NCI-H128 (cell line): ENCODE results near the gene ELK1.
"Not testable (repeated sequence)": the region's sequence is repeated elsewhere in the genome, so short reads cannot be mapped to it uniquely, and the experiment has no call there.

ENCODE experiments used
- DNase-seq: peaks from one replicate; lab custom pipeline; 2025; ENCODE audit not compliant: unreplicated experiment; lab: John Stamatoyannopoulos, UW

The ELK1 gene, protein sequence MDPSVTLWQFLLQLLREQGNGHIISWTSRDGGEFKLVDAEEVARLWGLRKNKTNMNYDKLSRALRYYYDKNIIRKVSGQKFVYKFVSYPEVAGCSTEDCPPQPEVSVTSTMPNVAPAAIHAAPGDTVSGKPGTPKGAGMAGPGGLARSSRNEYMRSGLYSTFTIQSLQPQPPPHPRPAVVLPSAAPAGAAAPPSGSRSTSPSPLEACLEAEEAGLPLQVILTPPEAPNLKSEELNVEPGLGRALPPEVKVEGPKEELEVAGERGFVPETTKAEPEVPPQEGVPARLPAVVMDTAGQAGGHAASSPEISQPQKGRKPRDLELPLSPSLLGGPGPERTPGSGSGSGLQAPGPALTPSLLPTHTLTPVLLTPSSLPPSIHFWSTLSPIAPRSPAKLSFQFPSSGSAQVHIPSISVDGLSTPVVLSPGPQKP

DNA sequence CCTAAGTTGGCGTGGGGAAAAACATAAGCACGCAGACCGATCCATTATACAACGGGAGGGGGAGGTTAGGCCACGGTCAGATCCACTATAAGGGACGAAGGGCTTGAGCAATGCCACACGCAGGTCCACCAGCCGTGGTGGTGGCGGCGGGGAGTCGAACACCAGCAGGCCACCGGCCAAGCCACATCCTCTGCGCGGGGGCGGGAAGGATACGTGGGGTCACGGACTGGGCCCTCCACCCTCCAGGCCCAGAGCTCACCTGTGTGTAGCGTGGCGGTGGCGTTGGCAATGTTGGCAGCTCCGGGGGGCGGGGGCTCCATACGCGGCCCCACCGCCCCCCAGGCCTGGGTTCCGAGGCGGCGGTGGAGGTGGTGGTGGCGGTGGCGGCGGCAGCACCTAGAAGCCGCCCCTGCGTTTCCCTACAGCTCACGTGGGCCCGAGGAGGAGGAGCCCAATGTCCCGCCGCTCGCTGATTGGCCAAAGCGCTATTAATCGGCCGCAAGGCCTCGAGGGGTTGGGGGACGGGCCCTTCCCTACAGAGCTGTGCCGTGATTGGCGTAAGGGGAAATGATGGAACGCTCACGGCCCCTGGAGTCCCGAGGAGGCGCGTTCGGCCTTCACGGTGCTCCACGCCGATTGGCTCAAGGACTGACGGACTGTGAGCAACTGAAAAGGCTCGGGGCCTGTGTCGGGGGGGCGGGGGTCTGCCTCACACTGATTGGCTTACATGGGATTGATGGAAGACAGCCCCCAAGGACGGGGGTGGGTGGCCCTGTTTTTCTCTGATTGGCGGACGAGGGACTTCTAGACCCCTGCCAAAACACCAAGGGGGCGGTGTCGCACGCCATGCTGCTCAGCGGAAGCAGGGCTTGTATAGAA lies at the start of gene ELK1:
Gene ELK1, minus strand, starts transcription at position 400 of the 879 bp plus-strand sequence. CDS start 9,122 bp downstream, outside the sequence.
- DNase-seq = peak; percentile 98

DNA sequence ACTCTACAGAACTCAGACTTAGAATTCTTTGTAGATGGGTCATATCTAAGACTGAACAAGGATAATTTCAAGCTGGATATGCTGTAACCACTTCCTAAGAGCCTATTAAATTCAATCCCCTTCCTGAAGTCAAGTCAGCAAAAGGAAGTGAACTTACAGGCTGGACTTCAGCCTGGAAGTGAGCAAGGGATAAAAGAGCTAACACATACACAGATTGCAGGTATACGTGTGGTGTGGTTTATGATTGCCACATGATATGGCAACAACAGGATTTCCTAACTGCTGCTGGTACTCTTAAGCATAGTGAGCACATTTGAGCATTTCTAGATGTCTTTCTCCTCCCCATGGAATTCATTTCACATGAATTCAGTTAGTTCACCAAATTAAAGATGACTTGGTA lies 46.8 kb upstream of the ELK1 start:
- DNase-seq = no peak

DNA sequence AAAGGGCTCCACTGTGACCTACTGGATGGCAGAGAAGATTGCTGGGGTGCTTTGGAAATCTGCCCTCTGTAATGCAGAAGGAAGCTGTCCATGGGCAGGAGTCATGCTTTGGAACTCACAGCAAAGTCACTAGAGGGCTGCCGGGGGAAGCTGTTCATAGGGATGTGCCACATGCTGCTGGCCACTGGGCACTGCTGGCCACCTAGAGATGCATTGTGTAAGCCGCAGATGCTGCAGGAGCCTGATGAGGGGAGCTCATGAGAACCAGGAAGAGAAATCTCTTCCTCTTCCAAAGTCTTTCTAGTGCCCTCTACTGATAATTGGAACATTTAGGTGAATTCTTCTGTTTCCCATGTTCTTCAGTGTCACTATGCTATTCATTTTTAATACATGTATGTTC lies 39.8 kb upstream of the ELK1 start:
- DNase-seq = no peak

DNA sequence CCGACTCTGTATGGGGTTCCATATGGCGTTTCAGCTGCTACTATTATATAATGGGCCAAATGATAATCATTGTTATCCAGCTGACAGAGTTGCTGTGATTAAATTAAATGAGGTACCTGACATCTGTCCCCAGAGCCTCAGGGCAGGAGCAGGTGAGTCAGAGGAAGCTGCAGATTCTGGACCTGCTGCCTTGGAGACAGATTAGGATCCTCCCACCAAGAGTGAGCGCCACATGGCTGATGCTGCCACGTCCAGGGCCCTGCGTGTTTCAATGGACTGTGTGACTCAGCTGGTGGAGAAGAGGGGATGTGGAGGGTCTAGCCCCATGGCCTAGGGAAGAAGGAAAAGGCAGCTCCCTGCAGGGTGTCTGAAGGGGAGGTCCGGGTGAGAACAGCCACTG lies 36.9 kb upstream of the ELK1 start:
- no peak for DNase-seq

DNA sequence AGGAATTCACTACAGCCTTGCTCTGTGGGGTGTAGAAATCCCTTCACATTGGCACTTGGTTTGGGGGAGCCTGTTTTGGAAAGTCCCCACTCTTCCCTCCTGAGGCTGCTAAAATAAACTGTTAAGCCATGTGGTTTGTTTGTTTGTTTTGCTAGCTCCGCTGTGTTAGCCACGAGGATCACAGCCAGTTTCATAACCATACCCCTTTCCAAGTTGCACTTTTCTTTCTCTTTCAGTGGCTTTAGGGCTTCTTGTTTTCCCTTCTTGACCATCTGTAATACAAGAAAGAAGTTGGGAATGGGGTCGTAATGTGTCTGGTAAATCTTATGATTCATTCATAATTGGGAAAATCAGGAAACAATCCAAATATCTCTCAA lies 33.5 kb upstream of the ELK1 start:
- DNase-seq = no peak

DNA sequence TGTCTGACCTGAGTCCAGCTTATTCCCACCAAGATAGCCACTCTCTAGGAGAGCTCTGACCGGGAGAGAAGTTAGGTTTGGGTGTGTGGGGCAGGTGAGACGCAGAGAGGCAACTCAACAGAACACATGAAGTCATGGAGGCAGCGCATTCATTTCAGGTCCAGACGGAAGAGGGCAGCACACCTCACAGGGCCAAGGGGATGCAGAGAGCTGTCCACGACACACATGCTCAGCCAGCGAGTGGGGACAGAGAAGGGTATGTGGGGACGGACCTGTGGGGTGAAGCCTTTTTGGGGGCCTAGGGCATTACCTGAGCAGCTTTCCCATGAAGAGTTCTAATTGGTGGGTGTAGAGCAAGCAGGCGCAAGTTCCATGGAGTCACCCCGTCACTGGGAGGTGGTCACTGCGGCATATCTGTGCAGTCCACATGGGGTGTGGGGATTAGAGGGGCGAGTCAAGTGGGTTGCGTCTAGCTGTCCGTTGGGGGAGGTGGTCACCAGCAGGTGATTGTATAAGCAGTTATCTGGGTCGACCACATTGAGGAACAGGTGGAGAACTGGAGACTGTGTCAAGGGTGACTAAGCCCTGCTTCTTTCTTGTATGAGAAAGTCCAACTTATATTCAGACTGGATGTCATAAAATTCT lies 32.9 kb upstream of the ELK1 start:
- DNase-seq = no peak

DNA sequence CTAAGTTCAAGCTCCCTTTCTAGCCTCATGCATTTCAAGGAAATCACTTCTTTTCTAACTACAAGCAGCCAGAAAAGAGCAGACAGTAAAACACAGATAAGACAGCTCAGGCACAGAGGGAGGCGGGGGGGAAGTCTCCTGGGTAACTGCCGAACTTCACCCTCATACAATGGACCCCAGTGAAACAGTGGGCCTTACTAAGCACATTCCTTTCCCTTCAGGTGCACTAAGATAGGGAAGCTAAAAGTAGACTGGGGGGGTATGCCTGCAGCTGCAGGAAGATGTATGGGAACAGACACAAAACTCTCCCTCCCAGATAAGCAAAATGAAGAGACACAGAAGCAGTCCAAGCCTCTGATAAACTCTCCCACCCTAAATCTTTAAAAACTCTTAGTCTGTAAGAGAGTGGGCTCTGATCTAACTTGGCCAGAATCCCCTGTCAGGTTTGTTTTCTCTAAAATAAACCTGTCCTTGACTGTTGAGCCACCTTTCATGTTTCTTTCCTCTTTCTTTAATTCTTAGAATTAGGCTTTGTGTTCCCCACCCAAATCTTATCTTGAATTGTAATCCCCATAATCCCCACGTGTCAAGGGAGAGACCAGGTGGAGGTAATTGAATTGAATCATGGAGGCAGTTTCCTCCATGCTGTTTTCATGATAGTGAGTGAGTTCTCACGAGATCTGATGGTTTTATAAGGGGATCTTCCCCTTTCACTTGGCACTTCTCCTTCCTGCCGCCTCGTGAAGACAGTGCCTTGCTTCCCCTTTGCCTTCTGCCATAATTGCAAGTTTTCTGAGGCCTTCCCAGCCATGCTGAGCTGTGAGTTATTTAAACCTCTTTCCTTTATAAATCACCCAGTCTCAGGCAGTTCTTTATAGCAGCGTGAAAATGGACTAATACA lies 25.8 kb upstream of the ELK1 start:
- DNase-seq = not testable (repeated sequence)

DNA sequence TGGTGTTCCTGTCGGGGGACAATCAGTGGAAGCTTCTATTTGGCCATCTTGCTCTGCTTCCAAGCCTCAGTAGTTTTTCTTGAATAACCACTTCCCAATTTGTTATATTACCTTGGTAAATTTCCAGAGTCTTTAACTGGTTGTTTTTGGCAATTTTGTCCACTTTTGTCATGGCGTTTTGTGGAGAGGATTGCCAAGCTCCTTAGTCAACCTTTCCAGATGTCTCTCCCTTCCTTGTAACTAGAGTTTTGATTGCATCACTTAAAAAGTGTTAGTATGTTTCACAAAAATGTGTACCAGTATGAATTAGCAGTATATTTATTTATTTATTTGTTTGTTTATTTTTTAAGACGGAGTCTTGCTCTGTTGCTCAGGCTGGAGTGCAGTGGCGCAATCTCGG lies 24.4 kb upstream of the ELK1 start:
- no peak for DNase-seq

DNA sequence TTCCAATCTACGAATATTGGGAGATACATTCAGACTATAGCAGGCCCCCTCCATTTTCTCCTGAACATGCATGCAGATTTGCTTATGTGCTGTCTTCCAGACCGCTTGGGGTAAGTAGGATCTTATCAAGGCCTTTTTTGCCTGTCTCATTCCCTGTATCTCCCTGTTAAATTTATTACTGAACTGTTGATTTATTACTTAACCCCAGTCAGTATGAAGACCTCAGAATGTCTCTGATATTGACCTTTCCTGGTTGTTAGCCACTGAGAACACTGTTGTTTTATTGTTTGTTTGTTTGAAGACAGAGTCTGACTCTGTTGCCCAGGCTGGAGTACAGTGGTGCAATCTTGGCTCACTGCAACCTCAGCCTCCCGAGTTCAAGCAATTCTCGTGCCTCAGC lies 15.4 kb upstream of the ELK1 start:
- DNase-seq = not testable (repeated sequence)

DNA sequence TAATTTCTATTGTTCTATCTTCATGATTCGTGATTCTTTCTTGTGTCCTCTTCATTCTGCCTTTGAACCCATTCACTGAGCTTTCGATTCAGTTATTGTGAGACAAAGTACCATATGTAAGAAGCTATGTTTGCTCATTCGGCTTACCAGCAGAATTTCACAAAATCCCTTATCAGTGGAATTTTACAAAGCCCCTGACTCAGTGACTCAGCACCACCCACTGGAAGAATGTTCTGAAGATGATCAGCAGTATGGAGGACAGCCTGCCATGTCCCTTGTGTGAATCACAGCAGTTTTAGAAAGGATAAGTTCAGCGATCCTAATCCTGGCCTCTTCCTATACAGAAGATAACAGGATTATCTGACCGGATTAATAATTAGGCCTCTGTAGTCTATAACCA lies 14.4 kb upstream of the ELK1 start:
- DNase-seq = no peak

DNA sequence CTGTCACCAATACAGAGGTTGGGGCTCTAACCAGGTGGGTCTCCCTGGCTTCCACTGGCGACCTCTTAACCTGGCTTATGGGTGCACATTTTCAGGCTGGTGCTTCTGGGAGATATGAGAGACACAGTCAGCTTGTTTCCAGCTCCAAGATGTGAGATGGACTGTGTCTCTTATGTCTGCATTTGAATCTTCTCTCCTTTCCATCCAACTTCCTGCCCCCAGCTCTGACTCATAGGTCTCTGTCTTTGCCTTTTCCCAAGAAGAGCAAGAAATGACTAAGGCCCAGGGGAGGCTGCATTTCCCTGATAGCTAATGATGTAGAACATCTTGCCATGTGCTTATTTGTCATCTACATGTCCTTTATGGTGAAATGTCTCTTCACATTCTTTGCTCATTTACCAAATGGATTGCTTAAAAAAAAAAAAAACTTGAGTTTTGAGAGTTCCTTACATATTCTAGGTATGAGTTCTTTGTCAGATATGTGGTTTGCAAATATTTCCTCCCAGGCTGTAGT lies 11.8 kb upstream of the ELK1 start:
- DNase-seq = no peak

DNA sequence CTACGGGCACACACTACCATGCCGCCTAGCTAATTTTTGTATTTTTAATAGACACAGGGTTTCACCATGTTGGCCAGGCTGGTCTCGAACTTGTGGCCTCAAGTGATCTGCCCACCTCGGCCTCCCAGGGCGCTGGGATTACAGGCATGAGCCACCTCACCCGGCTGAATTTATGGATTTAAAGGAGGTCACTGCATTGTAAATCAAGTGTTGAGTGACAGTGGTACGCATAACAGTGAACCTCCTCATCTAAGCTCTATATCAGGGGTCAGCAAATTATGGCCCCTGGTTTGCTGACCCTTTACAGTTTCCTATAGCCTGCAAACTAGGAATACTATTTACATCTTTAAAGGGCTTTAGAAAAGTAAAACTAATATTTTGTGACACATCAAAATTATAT lies 11.2 kb upstream of the ELK1 start:
- DNase-seq = no peak

DNA sequence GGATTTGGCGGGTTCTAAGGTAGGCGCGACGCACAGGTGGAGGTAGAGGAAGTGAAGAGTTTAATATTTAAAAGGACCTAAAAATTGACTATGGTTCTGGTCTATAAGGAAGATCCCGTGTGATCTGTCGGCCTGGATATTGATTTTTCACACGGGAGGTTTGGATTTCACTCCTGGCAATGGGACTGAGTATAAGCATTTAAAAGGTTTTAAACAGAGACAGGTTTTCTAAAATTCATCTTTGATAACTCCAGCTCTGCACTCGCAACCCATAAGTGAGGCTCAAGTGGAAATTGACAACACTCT lies 9.0 kb upstream of the ELK1 start:
- DNase-seq = no peak

DNA sequence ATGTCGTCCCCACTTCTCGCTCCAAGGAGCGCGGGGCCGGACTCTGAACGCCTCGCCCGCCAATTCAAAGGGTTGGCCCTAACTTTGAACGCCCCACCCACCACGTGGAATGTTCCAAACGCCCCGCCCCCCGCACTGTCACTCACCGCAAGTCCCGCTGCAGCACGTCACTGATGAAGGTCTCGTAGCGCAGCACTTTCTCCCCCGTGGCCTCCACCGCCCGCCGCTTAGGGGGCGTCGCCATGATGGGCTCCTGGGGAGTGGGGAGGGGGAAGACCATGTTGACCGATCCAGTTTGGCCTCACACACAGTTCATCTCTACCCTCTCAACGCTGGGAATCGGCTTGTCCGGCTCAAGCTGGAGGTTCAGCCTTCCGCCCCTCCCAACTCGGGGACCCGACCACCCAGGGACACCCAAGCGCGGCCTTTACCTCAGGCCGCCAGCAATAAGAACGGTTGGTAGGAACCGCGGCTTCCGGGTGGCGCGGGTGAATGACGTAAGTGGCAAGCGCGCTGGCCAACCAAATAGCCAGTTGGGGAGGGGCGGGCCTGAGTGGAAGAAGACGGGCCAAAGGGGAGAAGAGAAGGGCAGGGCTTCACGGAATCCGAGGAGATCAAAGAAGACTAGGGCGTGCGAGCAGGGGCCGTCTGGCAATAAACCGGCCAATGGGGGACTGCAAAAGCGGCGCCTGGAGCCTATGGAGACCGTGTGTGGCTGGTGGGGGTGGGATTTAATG lies 8.5 kb upstream of the ELK1 start, which contains the start of gene UXT:
Gene UXT, minus strand, starts transcription at position 497 of the 737 bp plus-strand sequence. Its CDS starts 253 bp downstream, at position 244.
- peak; percentile 82 for DNase-seq

DNA sequence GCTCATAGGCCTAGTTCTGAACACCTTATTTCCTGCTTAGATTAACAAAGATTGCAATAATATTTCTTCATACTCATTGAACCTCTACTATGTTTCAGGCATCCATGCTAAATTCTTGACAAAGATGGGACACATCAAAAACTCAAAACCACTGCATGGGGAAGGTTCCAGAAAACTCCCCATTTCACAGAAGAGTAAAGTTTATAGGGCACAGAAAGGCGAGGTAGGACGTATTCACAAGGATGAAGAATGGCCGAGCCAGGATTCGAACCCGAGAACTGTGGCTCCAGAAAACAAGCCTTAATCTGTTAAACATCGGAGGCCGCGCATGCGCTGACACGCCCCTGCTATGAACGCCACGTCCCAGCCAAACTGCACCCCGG lies 7.9 kb upstream of the ELK1 start:
- no peak for DNase-seq

DNA sequence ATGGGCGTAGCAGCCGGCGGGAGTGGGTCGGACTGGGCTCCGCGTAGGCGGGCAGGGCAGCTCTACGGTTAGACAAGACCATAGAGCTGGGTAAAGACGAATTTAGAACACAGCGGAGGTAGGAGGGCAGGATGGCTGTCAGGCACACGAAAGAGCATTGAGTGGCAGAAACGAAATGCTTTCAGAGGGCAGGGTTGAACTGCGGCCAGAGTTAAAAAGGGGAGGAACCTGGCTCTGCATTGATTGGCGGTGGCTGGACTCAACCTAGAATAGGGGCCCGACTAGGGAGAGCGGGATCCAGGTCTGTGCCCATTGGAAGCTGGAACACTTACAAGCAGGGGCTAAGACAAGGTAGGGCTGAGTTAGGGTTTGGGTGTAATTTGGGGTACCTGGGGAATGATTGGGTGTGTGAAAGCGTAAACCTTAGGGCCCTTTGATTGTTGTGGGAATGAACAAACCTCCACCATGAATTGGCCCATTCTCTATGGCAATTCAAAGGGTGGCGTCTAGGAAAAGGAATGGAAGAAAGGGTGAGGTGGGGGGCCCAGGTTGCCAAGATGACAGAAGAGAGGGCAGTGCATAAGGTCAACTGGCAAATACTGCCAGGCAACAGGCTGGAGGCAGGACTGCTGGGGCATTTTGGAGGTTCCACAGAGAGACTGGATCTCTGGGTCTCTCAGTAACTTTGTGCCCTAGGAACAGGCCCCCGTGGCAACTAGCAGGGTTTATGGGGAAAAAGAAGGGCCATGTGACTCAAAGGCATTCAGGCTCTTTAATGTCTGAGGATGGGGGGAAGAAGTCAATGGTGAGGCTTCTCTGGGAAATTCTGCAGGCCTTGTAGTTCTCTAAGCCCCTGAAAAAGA lies 911 bp upstream of the ELK1 start:
- no peak for DNase-seq

DNA sequence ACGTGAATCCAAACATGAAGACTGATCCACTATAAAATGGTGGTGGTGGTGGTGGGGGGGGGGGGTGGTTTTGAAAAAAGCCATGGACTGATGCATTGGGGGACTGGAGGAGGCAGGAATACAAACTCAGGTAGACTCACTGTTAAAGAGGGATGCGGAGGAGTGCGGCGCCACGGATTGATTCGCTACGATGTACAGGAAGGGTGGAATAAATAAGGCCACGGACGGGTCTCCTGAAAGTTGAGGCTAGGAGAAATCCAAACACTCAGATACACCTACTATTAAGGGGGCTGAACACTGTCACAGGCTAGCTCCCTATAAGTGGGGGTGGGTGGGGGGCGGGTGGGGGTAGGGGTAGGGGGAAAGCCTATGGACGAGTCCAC lies 591 bp downstream of the ELK1 start:
- DNase-seq = no peak

DNA sequence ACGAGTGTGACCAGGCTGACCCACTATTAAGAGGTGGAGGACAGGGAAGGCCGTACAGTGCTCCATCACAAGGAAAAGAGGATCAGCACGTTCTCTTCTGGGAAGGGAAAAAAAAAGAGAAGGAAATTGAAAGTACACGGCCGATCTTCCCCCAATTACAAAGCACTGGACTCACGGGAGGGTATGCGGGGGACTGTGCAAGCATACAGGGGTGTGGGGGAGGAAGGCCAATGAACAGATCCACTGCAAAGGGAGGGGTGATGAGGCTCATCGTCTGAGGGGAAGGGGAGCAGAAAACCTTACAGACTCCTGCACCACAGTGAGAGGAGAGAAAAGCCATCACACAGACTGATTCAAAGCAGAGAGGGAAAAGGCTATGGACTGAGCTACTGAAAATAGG lies 1.1 kb downstream of the ELK1 start:
- no peak for DNase-seq

DNA sequence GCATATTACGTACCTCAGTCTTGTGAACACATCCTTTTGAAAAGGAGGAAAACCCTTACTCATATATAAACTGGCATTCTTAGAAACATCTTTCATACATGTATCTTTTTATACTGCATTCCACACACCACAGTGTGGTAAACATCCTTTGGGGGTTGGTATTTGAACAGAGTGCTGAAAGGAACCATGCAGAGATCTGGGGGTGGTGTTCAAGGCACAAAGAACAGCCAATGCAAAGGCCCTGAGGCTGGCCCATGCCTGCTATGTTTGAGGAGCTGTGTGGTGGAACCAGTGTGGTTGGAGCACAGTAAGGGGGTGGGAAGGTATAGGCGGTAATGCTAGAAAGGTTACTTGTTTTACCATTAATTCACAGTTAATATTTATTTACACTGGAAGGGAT lies 2.0 kb downstream of the ELK1 start:
- no peak for DNase-seq
